NCI-H2107 treated with DMSO at 0.1 percent for 48 hours (cell line): ENCODE results near the gene ADCY9.
A peak's percentile ranks its signal among the peaks of the same experiment; 100 is the strongest.
"Not testable (repeated sequence)": the region's sequence is repeated elsewhere in the genome, so short reads cannot be mapped to it uniquely, and the experiment has no call there.

ENCODE experiments used
- DNase-seq: peaks from one replicate; lab custom pipeline; 2025; ENCODE audit not compliant: unreplicated experiment; lab: John Stamatoyannopoulos, UW

The ADCY9 gene

GRCh38 chr16:3983081-3983520, 133.1 kb downstream of the ADCY9 start:
- peak; percentile 58 for DNase-seq

GRCh38 chr16:3982216-3982615, 134.0 kb downstream of the ADCY9 start:
- no peak for DNase-seq

- DNase-seq = no peak
Observed at GRCh38 chr16:3980253-3981111, 135.8 kb downstream of the ADCY9 start.

GRCh38 chr16:3979518-3979917, 136.7 kb downstream of the ADCY9 start:
- DNase-seq = no peak

GRCh38 chr16:3979070-3979469, 137.2 kb downstream of the ADCY9 start:
- DNase-seq = no peak

GRCh38 chr16:3977376-3977775, 138.9 kb downstream of the ADCY9 start:
- no peak for DNase-seq

- no peak for DNase-seq
Observed at GRCh38 chr16:3974751-3975150, 141.5 kb downstream of the ADCY9 start.

- no peak for DNase-seq
Observed at GRCh38 chr16:3971706-3972105, 144.5 kb downstream of the ADCY9 start.

GRCh38 chr16:3971261-3971660, 145.0 kb downstream of the ADCY9 start:
- no peak for DNase-seq

GRCh38 chr16:3968551-3968950, 147.7 kb downstream of the ADCY9 start:
- no peak for DNase-seq

GRCh38 chr16:3966681-3967080, 149.6 kb downstream of the ADCY9 start:
- DNase-seq = no peak

- no peak for DNase-seq
Observed at GRCh38 chr16:3965781-3966582, 150.3 kb downstream of the ADCY9 start.

- DNase-seq = no peak
Observed at GRCh38 chr16:3965306-3965705, 150.9 kb downstream of the ADCY9 start.

GRCh38 chr16:3964686-3965290, 151.5 kb downstream of the ADCY9 start:
- no peak for DNase-seq

GRCh38 chr16:3963886-3964685, 152.2 kb downstream of the ADCY9 start:
- DNase-seq = no peak

- DNase-seq = no peak
Observed at GRCh38 chr16:3963203-3963602, 153.0 kb downstream of the ADCY9 start.

- DNase-seq = no peak
Observed at GRCh38 chr16:3961449-3961849, 154.8 kb downstream of the ADCY9 start.

GRCh38 chr16:3959926-3960590, 156.2 kb downstream of the ADCY9 start:
- DNase-seq = not testable (repeated sequence)

GRCh38 chr16:3959148-3959547, 157.1 kb downstream of the ADCY9 start:
- DNase-seq = no peak

- DNase-seq = no peak
Observed at GRCh38 chr16:3957344-3957980, 158.8 kb downstream of the ADCY9 start.
